Stimulated activated CD8-positive, alpha-beta memory T cell treated with anti-CD3 and anti-CD28 coated beads, Interleukin-4, amount 100 ng/mL, for 4 hours (primary cell): ENCODE measurements around the gene CRADD.
"Not testable (repeated sequence)": the region's sequence is repeated elsewhere in the genome, so short reads cannot be mapped to it uniquely, and the experiment has no call there.

Source experiments
- DNase-seq, 2 donors: peaks; one replicate each; pipeline ENCODE4 v3.0.0-alpha.2; 2020; ENCODE audit warnings: low read depth in 2 of 2, low spot score in 1 of 2

Gene CRADD

DNA sequence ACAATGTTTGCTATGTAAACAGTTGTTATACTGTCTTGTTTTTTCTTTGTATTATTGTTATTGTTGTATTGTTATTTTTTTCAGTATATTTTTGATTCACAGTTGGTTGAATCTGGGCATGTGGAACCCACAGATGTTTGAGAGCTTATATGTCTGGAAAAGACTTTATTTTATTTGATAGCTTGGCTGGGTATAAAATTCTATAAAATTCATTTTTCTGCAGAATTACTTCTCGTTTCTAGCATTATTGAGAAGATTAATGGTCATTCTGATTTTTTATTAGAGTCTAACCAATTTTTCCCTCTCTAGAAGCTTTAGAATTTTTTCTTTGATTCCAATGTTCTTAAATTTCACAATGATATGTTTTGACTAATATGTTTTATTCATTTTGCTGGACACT lies 188.6 kb downstream of the CRADD start:
- DNase-seq, result no peak

GRCh38 chr12:93868771-93869170 lies 191.6 kb downstream of the CRADD start:
- no peak for DNase-seq

DNA sequence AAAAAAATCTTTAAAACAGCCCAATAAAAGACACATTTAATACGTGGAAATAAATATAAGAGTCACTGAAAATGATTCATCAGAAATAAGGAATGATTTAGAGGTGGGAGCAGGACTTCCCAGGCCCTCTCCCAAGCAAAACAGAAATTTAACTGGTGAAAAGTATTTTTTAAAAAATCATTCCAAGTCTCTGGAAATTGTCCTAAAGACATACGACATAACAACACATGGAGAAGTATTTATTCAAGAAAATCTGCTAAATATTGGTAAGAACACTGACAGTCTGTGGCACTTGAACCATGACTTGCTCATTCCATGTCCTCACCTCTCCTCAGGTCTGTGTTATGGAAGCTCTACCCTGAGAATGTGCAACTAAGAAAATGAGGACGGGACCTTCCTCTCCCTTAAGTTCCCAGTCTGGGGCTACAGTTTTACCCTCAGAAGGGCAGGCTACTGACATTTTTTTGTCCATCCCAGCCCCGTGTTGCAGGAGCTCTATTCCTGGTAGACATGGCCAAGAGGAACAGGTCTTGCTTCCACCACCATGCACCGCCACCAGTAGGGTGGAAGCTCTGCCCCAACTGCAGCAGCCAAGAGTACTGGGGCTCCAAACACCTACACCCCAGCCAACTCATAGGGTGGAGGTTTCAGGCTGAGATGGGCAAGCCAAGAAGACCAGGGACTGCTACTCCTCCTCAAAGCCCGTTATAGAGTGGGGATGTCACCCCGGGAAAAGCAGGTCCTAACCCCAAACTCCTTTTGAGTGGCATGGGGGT lies 193.0 kb downstream of the CRADD start:
- DNase-seq, result no peak

DNA sequence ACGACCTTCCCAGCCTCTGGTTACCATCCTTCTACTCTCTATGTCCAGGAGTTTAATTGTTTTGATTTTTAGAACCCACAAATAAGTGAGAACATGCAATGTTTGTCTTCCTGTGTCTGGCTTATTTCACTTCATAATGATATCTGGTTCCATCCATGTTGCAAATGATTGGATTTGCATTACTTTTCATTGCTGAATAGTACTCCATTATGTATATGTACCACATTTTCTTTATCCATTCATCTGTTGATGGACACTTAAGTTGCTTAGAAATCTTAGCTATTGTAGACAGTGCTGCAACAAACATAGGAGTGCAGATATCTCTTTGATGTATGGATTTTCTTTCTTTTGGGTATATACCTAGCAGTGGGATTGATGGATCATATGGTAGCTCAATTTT lies 194.4 kb downstream of the CRADD start:
- DNase-seq, result not testable (repeated sequence)

DNA sequence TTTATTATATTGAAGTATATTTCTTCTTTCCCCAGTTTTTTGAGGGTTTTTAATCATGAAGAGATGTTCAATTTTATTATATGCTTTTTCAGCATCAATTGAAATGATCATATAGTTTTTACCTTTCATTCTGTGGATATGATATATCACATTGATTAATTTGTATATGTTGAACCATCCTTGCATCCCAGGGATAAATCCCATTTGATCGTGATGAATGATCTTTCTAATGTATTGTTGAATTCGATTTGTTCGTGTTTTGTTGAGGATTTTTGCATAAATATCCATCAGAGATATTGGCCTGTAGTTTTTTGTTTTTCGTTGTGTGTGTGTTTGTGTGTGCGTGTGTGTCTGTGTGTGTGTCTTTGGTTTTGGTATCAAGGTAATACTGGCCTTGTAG lies 196.4 kb downstream of the CRADD start:
- no peak for DNase-seq

DNA sequence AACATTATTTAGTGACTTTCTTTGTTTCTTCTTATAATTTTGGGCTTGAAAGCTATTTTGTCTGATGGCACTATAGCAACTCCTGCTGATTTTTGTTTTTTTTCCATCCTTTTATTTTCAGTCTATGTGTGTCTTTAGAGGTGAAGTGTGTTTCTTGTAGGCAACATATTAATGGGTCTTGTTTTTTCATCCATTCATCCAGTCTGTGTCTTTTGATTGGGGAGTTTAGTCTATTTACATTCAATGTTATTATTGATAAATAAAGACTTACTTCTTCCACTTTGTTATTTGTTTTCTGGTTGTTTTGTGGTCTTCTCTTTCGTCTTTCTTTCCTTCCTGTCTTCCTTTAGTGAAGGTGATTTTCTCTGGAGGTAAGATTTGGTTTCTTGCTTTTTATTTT lies 198.0 kb downstream of the CRADD start:
- DNase-seq, result no peak

GRCh38 chr12:93876360-93876759 lies 199.2 kb downstream of the CRADD start:
- no peak for DNase-seq

- DNase-seq, result no peak
Measured at GRCh38 chr12:93877446-93877845, 200.3 kb downstream of the CRADD start.

GRCh38 chr12:93879476-93880421 lies 202.6 kb downstream of the CRADD start:
- DNase-seq, result no peak

DNA sequence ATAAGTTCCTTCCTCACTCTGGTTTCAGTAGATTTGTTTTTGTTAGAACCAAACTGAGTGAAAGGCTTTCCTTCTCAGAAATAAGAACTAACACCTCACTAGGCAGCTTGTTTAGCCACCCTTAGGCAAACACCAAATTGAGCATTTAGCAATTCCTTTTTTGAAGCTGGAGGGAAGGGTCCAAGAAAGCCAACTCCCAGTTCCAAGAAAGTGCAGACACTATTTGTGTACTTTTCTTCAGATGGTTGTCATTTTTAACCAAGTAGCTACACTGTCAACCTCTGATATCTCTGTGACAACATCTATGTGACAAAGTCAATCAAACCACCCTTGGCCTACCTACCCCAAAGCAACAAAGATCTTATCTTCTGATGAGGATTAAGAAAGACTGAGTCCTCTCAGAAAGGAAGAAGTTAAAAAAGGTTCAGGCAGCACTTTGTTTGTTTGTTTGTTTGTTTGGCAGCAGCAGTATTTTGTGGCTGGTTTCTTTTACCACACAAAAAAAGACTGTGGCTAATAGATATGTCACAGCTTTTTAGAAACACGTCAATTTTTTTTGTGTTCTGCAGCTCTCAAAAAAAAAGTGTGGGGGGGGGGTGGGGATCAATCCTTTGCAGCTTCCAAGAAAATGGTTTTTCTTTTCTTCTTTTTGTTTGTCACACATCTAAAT lies 203.8 kb downstream of the CRADD start:
- no peak for DNase-seq

DNA sequence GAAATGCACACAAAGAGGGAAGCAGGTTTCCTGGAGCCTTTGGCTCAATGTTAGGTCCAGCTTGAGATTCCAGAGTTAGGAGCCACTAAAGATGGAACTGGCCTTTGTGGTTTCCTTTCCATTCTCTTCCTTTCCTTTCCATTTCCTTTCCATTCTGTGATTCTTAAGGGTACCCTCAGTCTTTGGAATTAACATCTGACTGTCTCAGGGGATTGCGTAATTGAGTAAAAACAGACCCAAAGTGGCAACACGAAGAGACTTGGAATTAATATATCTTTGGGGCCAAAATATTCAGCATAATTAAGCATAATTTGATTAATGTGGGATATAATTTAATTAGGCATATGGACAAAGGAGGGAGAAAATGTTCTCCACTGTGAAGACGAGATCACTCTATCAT lies 205.6 kb downstream of the CRADD start:
- no peak for DNase-seq

DNA sequence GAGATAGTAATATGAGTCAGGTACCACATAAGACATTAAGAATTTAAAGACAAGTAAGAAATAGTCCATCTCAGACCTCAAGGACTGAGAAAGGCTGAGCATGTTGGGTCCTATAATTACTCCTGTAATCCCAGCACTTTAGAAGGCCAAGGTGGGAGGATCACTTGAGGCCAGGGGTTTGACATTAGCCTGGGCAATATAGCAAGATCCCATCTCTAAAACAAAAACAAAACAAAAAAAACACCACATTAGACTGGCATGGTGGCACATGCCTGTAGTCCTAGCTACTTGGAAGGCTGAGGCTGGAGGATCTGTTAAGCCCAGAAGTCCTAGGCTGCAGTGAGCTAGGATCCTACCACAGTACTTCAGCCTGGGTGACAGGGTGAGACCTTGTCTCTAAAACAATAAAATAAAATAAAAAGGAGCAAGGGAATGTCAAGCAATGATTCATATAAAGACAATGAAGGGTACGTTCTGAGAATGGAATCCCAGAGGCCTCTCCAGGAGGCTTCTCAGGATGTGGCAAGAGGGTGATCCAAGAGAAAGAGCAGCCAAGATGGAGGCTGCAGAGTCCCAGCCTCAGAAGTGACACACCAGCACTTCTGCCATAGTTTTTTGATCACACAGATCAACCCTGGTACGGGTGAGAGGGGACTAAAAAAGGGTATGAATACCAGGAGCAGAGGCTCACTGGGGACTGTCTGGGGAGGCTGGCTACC lies 206.4 kb downstream of the CRADD start:
- no peak for DNase-seq

DNA sequence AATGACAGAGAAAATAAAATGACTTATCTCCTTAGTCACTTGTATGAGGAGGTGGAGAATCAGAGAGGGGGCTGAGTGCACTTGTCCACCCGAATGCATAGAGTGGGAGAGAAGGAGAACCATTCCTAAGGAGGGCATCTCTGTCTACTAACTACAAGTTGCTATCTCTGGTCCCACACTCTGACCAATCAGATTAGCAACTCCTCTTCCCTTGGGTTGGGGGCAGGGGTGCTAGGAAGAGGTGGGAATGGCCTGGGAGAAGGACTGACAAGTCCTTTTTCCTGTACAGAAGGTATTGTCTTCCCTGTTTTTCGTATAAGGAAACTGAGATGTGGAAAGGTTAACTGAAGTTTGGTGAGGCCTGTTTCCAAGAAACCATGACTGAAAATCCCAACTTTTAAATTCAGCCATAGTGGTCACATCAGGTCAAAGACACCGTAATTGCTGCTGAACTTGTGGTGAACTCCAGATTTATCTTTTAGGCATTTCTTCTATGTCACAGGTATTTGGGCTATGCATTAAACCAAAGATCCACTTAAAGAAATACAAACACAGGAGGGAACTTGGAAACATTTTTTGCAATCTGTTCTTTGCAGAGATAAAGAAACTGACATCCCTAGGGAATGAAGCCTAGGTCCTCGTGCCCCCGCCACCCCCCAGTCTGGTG lies 207.8 kb downstream of the CRADD start:
- DNase-seq, result no peak

DNA sequence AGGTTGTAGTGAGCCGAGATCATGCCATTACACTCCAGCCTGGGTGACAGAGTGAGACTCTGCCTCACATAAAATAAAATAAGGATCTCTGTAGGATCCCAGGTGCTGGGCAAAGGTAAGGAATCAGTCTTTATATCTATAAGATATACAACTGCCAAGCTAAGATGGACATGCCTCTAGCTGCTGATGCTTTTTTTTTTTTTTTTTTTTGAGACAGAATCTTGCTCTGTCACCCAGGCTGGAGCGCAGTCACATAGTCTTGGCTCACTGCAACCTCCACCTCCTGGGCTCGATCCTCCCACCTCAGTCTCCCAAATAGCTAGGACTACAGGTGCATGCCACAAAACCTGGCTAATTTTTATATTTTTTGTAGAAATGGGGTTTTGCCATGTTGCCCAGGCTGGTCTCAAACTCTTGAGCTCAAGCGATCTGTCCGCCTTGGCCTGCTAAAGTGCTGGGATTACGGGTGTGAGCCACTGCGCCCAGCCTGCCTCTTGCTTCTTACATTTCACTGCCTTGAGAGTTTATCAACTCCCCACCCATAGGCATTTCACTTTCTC lies 208.9 kb downstream of the CRADD start:
- not testable (repeated sequence) for DNase-seq

- no peak for DNase-seq
Measured at GRCh38 chr12:93886533-93887511, 209.6 kb downstream of the CRADD start.

- DNase-seq, result no peak
Measured at GRCh38 chr12:93888964-93889363, 211.8 kb downstream of the CRADD start.

DNA sequence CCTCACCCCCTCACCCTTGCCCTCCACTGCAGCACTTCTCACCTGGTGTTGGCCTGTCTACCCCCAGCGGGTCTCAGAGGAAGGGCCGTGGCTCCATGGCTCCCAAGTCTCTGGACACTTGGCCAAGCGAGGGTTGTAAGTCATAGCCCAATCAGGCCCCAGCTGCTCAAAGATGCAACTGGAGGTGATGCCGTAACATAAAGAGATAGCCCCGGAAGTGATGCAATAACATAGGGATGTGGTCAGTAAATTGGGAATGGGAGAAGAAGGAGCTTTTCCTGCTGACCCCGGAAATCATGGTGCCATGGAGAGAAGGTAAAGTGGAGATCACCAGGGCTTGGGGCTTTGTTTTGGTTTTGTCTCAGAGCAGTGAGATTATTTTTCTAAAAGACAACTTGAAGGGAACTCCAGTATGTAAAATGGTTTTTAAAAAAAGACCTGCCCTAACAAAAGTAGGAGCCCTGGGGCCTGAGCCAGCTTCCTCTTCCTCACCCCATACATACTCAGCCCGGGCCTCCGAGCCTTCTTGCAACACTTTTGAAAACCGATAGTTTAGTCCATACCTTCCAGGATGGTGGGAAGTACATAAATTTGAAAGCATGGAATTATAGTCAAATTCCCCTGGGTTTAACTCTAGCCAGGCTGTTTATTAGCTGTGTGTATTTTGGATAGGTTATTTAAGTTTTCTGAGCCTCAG lies 212.5 kb downstream of the CRADD start:
- DNase-seq, result no peak
